GM12872 (cell line): ENCODE measurements around the gene CDK4.

Source experiments
- CTCF ChIP-seq: IDR thresholded peaks from 3 replicates; pipeline ENCODE4 v1.5.1; 2011; ENCODE audit warnings: low read depth, mild to moderate bottlenecking, low read length, moderate library complexity; ENCODE audit not compliant: insufficient read depth

CDK4 gene

GRCh38 chr12:57771236-57771872 is 19.2 kb upstream of the CDK4 start:
- TF ChIP-seq CTCF: no peak

- TF ChIP-seq CTCF: no peak
These were observed 18.6 kb upstream of the CDK4 start for GRCh38 chr12:57770734-57771133.

- no peak for TF ChIP-seq CTCF
These were observed 17.5 kb upstream of the CDK4 start for GRCh38 chr12:57769594-57769993.

- TF ChIP-seq CTCF: no peak
These were observed 15.8 kb upstream of the CDK4 start for GRCh38 chr12:57767876-57768275.

GRCh38 chr12:57767305-57767698 is 15.2 kb upstream of the CDK4 start:
- no peak for TF ChIP-seq CTCF

GRCh38 chr12:57766464-57767304 is 14.6 kb upstream of the CDK4 start, which contains the start of gene CYP27B1:
CYP27B1 (minus strand) TSS chr12:57767078; CDS start chr12:57767041, 37 bp downstream.
- no peak for TF ChIP-seq CTCF

- TF ChIP-seq CTCF: no peak
These were observed 13.8 kb upstream of the CDK4 start for GRCh38 chr12:57765698-57766463.
